ENCODE data around the gene TMEM245. TPM values are rescaled to one million over a fixed set of nuclear protein-coding genes. Genes with fewer than 3 reads are reported as not detected.

The TMEM245 gene
- total and polyA plus RNA-seq, 9 donors, result 28.1 to 102 (median 77.4) TPM

DNA sequence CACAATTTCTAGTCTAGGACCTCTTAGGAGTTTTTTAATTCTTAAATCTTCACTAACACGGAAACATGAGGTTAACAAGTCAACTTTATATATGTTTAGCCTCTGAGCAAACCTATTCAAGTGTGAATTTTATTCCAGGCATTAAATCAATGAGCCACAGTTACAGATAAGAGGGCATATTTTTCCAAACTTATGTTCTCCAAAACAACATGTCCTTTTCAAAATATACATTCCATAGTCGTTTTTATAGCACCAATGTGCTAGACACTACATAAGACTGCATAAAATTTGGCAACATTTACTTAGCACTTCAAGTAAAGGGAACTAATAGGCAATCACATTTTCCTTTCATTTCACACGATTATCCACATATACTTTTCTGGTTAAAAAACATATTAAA is 6.5 kb downstream of the TMEM245 start:
- Histone ChIP-seq H3K27me3 (no peaks in the 10 kb centered on the region), H3K9me3 (no peaks in the 10 kb centered on the region), H3K27ac (peak overlapping the region in 1 of 2 donors; percentile 70), H3K36me3 (no peaks in the 10 kb centered on the region), H3K4me1 (ENCODE audit: insufficient read depth) (peaks cover 16% of the 10 kb centered on the region), H3K4me3 (no peak overlapping the region)
- TF ChIP-seq EP300 (IDR thresholded peaks at IDR 0.05), result no peak
- no peak for TF ChIP-seq POLR2A (IDR thresholded peaks at IDR 0.05)
- TF ChIP-seq, protein P1, sequence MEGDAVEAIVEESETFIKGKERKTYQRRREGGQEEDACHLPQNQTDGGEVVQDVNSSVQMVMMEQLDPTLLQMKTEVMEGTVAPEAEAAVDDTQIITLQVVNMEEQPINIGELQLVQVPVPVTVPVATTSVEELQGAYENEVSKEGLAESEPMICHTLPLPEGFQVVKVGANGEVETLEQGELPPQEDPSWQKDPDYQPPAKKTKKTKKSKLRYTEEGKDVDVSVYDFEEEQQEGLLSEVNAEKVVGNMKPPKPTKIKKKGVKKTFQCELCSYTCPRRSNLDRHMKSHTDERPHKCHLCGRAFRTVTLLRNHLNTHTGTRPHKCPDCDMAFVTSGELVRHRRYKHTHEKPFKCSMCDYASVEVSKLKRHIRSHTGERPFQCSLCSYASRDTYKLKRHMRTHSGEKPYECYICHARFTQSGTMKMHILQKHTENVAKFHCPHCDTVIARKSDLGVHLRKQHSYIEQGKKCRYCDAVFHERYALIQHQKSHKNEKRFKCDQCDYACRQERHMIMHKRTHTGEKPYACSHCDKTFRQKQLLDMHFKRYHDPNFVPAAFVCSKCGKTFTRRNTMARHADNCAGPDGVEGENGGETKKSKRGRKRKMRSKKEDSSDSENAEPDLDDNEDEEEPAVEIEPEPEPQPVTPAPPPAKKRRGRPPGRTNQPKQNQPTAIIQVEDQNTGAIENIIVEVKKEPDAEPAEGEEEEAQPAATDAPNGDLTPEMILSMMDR (IDR thresholded peaks at IDR 0.05), result no peak
- 18 to 30% (median 30%) methylated on average over 3 of the region's 3 CpGs for WGBS, 3 donors
- intact Hi-C loops (cut with DNase I), result loop anchor here in 3 of 4 donors (10.0 kb wide), 1 partner anchor 98 kb away; the partner anchor contains the start of gene CTNNAL1 (in 3 of the 3)
- DNase-seq, result no peak

DNA sequence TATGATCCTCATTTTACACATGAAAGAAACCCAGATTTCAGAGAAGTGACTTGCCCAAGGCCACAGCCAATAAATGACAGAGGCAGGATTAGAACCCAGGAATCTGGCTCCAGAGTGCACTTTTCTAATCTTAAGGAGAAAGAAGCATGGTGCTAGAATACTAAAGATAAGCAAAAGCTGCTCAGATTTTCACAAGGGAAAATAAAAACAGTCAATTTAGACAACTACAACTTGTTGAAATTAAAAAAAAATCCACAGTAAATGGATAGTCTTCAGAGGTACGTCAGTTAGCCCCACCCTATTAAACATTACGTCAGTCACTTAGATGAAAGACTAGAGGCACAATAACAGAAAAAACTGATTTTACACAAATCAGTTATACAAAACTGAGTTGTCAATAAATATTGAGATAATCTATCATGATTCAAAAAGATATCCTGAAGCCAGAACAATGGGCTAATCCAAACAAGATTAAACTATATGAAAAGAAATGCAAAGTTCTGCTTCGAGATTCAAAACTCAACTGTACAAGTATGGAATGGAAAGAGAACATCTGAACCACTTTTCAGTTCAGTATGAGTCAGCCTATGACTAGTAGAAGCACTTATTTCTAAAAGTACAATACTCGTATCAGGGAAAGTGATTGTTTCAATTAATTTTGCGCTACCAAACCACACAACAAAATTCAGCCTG is 9.3 kb downstream of the TMEM245 start:
- H3K36me3 ChIP-seq, result no peaks in the 10 kb centered on the region
- H3K27ac ChIP-seq, result peak overlapping the region in 1 of 2 donors; percentile 70
- no peak overlapping the region for H3K4me3 ChIP-seq
- no peaks in the 10 kb centered on the region for H3K27me3 ChIP-seq
- 12 to 18% (median 17%) methylated on average over 5 of the region's 5 CpGs for WGBS, 3 donors
- no peak for DNase-seq
- TF ChIP-seq, protein P1 (IDR thresholded peaks at IDR 0.05), result no peak
- intact Hi-C loops (cut with DNase I), result loop anchor here in 3 of 4 donors (10.0 kb wide), 1 partner anchor 96 kb away; the partner anchor contains the start of gene CTNNAL1 (in 3 of the 3)
- H3K4me1 ChIP-seq (ENCODE audit: insufficient read depth), result peaks cover 12% of the 10 kb centered on the region
- H3K9me3 ChIP-seq, result no peaks in the 10 kb centered on the region

DNA sequence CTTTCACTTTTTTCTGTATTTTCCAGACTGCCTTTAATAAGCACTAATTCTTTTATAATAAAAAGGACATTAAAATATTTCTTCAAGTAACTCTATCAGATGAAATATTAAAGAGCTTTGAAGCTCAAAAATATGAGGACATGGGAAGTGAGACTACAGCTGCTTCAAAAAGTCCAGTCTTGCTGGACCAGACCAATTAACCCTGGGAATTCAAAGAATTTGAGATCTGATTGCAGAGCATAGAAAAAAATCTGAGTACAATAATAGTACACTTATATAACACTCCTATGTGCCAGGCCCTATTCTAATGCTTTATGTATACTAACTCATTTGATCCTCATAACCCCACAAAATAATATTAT is 9.8 kb downstream of the TMEM245 start:
- no peaks in the 10 kb centered on the region for H3K9me3 ChIP-seq
- DNase-seq, result no peak
- TF ChIP-seq, protein P1 (IDR thresholded peaks at IDR 0.05), result no peak
- no peak for TF ChIP-seq POLR2A (IDR thresholded peaks at IDR 0.05)
- no peak for TF ChIP-seq EP300 (IDR thresholded peaks at IDR 0.05)
- H3K27me3 ChIP-seq, result no peaks in the 10 kb centered on the region
- H3K4me3 ChIP-seq, result no peak overlapping the region
- peaks cover 11% of the 10 kb centered on the region for H3K4me1 ChIP-seq (ENCODE audit: insufficient read depth)
- no peaks in the 10 kb centered on the region for H3K36me3 ChIP-seq
- intact Hi-C loops (cut with DNase I), result loop anchor here in 3 of 4 donors (10.0 kb wide), 1 partner anchor 95 kb away; the partner anchor contains the start of gene CTNNAL1 (in 3 of the 3)
- peak overlapping the region in 1 of 2 donors; percentile 70 for H3K27ac ChIP-seq

DNA sequence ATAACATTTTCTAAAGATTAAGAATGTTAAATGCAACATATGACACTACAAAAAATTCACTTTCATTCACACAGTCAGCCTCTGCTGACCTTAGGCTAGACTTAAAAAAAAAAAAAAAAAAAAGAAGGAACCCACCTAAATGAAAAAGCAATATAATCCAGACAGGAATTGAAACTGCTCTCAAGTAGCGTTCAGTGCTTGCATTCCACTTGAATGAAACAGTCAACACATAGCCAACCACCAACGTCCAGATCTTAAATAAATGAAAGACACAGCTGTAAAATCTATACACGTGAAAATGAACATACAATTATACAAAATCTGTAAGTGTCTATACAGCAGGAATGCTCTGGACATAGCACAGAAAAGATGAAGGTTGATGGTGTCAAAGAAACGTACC is 11.4 kb downstream of the TMEM245 start:
- no peak overlapping the region for H3K4me3 ChIP-seq

More for the DNA sequence above, 11.4 kb downstream of the TMEM245 start:
- no peak for TF ChIP-seq POLR2A (IDR thresholded peaks at IDR 0.05)
- TF ChIP-seq EP300 (IDR thresholded peaks at IDR 0.05), result no peak
- TF ChIP-seq, protein P1 (IDR thresholded peaks at IDR 0.05), result no peak
- peaks cover 11% of the 10 kb centered on the region for H3K4me1 ChIP-seq (ENCODE audit: insufficient read depth)
- H3K27me3 ChIP-seq, result no peaks in the 10 kb centered on the region
- DNase-seq, result no peak
- intact Hi-C loops (cut with DNase I), result no loop called here
- no peaks in the 10 kb centered on the region for H3K9me3 ChIP-seq
- WGBS, 3 donors, result 20 to 29% (median 25%) methylated on average over 4 of the region's 4 CpGs
- H3K27ac ChIP-seq, result peak overlapping the region in 1 of 2 donors; percentile 70
- H3K36me3 ChIP-seq, result no peaks in the 10 kb centered on the region
